ENCODE measurements around the gene GNAT1. TPM values are rescaled to one million over a fixed set of nuclear protein-coding genes. Genes with fewer than 3 reads are reported as not detected.
A peak's percentile ranks its signal among the peaks of the same experiment; 100 is the strongest.

The GNAT1 gene
- total RNA-seq, 1 experiment from 2014 or later, result 0.50 TPM

GRCh38 chr3:50232303-50232702, 40.9 kb downstream of the GNAT1 start:
- no peaks in the 10 kb centered on the region for H3K36me3 ChIP-seq (ENCODE audit: control insufficient read depth, insufficient read depth, low read length)
- Mint-ChIP-seq H3K9me3 (ENCODE audit: unreplicated experiment) (no peaks in the 10 kb centered on the region), H3K4me1 (ENCODE audit: low read depth, unreplicated experiment) (peaks cover 9% of the 10 kb centered on the region), H3K36me3 (ENCODE audit: insufficient read depth, unreplicated experiment) (peaks cover 7% of the 10 kb centered on the region), H3K4me3 (ENCODE audit: unreplicated experiment) (no peak overlapping the region), H3K27ac (ENCODE audit: unreplicated experiment) (no peak overlapping the region), H3K27me3 (ENCODE audit: insufficient read depth, unreplicated experiment) (no peaks in the 10 kb centered on the region)
- ChIA-PET CTCF (no interaction called here), POLR2A (no interaction called here)
- DNase-seq, result no peak
- peaks cover 22% of the 10 kb centered on the region for H3K4me1 ChIP-seq
- intact Hi-C loops (cut with micrococcal nuclease; ENCODE audit: unreplicated experiment), result no loop called here
- no peaks in the 10 kb centered on the region for H3K9me3 ChIP-seq
- BruUV-seq (replicated peaks), result no TSS peak
- no peak for TF ChIP-seq CTCF (IDR thresholded peaks at IDR 0.05; ENCODE audit: insufficient read depth in 1 of 2, low read depth in 1 of 2, low read length in 1 of 2, severe bottlenecking in 1 of 2, unreplicated experiment in 1 of 2)
- no peak overlapping the region for H3K4me3 ChIP-seq (ENCODE audit: low read depth, low read length)
- H3K27me3 ChIP-seq (replicated peaks; ENCODE audit: control insufficient read depth, insufficient read depth, low read length), result no peaks in the 10 kb centered on the region

DNA sequence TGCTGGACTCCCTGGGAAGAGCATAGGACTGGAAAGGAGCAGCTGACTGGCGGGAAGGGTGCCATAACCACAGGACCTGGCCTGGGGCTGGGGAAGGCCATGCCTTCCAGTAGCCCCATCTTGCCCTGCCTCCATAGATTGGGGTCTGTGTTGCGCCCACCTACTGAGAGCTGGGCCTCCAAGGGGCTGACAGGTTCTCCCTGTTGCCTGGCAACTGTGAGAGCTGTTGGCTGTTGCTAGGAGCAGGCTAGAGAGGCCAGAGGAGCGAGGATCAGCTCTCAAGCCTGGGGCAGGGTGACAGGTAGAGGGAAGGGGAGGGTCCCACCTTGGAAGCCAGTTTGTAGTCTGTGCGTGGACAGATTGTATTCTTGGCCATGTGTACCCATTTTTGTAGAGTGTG, 41.8 kb downstream of the GNAT1 start:
- no peaks in the 10 kb centered on the region for H3K27me3 ChIP-seq (replicated peaks; ENCODE audit: control insufficient read depth, insufficient read depth, low read length)
- Mint-ChIP-seq H3K4me1 (ENCODE audit: low read depth, unreplicated experiment) (peaks cover 13% of the 10 kb centered on the region), H3K36me3 (ENCODE audit: insufficient read depth, unreplicated experiment) (peaks cover 7% of the 10 kb centered on the region), H3K4me3 (ENCODE audit: unreplicated experiment) (no peak overlapping the region), H3K9me3 (ENCODE audit: unreplicated experiment) (no peaks in the 10 kb centered on the region), H3K27ac (ENCODE audit: unreplicated experiment) (no peak overlapping the region), H3K27me3 (ENCODE audit: insufficient read depth, unreplicated experiment) (no peaks in the 10 kb centered on the region)
- no peaks in the 10 kb centered on the region for H3K9me3 ChIP-seq
- no peak overlapping the region for H3K4me3 ChIP-seq (ENCODE audit: low read depth, low read length)
- H3K4me1 ChIP-seq, result peaks cover 28% of the 10 kb centered on the region
- CTCF ChIA-PET, result no interaction called here
- no peaks in the 10 kb centered on the region for H3K36me3 ChIP-seq (ENCODE audit: control insufficient read depth, insufficient read depth, low read length)
- BruUV-seq (replicated peaks), result no TSS peak
- intact Hi-C loops (cut with micrococcal nuclease; ENCODE audit: unreplicated experiment), result no loop called here
- no peak for TF ChIP-seq CTCF (IDR thresholded peaks at IDR 0.05; ENCODE audit: insufficient read depth in 1 of 2, low read depth in 1 of 2, low read length in 1 of 2, severe bottlenecking in 1 of 2, unreplicated experiment in 1 of 2)
- DNase-seq, result no peak
- POLR2A ChIA-PET, result interaction anchor here (0.6 kb wide), 1 partner anchor 31 kb away, joined by 5 read pairs; no protein-coding TSS in a partner anchor

GRCh38 chr3:50235716-50236483, 44.5 kb downstream of the GNAT1 start, which contains the start of gene GNAI2:
Gene GNAI2 (plus strand): TSS chr3:50236204. CDS start chr3:50236336, 132 bp downstream.
- BruUV-seq (replicated peaks), result no TSS peak
- POLR2A ChIA-PET, result interaction anchor here (0.5 to 1.8 kb wide), 17 partner anchors 9 to 200 kb away, joined by 3 to 16 read pairs (median 4); partner anchors contain the start of genes HYAL3, LSMEM2, NAA80 and TUSC2
- H3K36me3 Mint-ChIP-seq (ENCODE audit: insufficient read depth, unreplicated experiment), result peaks cover 12% of the 10 kb centered on the region

More at GRCh38 chr3:50235716-50236483, 44.5 kb downstream of the GNAT1 start, which contains the start of gene GNAI2:
- H3K4me1 ChIP-seq, result peaks cover 23% of the 10 kb centered on the region
- Mint-ChIP-seq H3K9me3 (ENCODE audit: unreplicated experiment) (no peaks in the 10 kb centered on the region), H3K27me3 (ENCODE audit: insufficient read depth, unreplicated experiment) (no peaks in the 10 kb centered on the region), H3K27ac (ENCODE audit: unreplicated experiment) (peak within 1 kb of the TSS; percentile 82), H3K4me3 (ENCODE audit: unreplicated experiment) (peak within 1 kb of the TSS; percentile 94), H3K4me1 (ENCODE audit: low read depth, unreplicated experiment) (peaks cover 13% of the 10 kb centered on the region)
- DNase-seq, result peak; percentile 98 to 99
- CTCF ChIA-PET, result interaction anchor here (0.6 to 1.8 kb wide), 16 partner anchors 8 to 115 kb away, joined by 3 to 30 read pairs (median 5); partner anchors contain the start of genes CYB561D2, IFRD2, NPRL2 and SEMA3B
- peak within 1 kb of the TSS; percentile 52 for H3K4me3 ChIP-seq (ENCODE audit: low read depth, low read length)
- H3K36me3 ChIP-seq (ENCODE audit: control insufficient read depth, insufficient read depth, low read length), result no peaks in the 10 kb centered on the region; the same call in 1 of the 2 replicates
- intact Hi-C loops (cut with micrococcal nuclease; ENCODE audit: unreplicated experiment), result loop anchor here (1.0 to 2.0 kb wide), 2 partner anchors 9 to 63 kb away; partner anchors contain the start of genes HYAL3 and NAA80
- TF ChIP-seq CTCF (IDR thresholded peaks at IDR 0.05; ENCODE audit: insufficient read depth in 1 of 2, low read depth in 1 of 2, low read length in 1 of 2, severe bottlenecking in 1 of 2, unreplicated experiment in 1 of 2), result no peak
- H3K27me3 ChIP-seq (replicated peaks; ENCODE audit: control insufficient read depth, insufficient read depth, low read length), result no peaks in the 10 kb centered on the region
- H3K9me3 ChIP-seq, result no peaks in the 10 kb centered on the region
